Transverse colon (tissue), 4 donors: ENCODE measurements around the gene ITGA8. TPM values are rescaled to one million over a fixed set of nuclear protein-coding genes. Genes with fewer than 3 reads are reported as not detected.
A peak's percentile ranks its signal among the peaks of the same experiment; 100 is the strongest.

Source experiments
- DNase-seq: peaks from one replicate; pipeline ENCODE4 v3.0.0-alpha.2; 2019
- H3K27ac ChIP-seq, 4 donors: fragments of 200-600 bp; sonication (generic); 2 replicates each; pipeline ENCODE4 v1.5.1; 2016 to 2018; ENCODE audit warnings: inconsistent platforms in 4 of 4
- H3K27me3 ChIP-seq: fragments of 200-600 bp; sonication (generic); 2 replicates; pipeline ENCODE4 v1.5.1; 2017; ENCODE audit warnings: inconsistent platforms
- H3K36me3 ChIP-seq, 4 donors: fragments of 200-600 bp; sonication (generic); 2 replicates each; pipeline ENCODE4 v1.5.1; 2017 to 2019; ENCODE audit warnings: inconsistent platforms in 4 of 4
- H3K4me1 ChIP-seq, 4 donors: fragments of 200-600 bp; sonication (generic); 2 replicates each; pipeline ENCODE4 v1.5.1; 2017 to 2020; ENCODE audit warnings: inconsistent platforms in 4 of 4
- H3K4me3 ChIP-seq, 4 donors: fragments of 200-600 bp; sonication (generic); 1 replicate in 1 of 4; 2 replicates in 3 of 4; pipeline versions ENCODE4 v1.5.1 to v1.6.1; 2017 to 2019; ENCODE audit warnings: inconsistent platforms in 4 of 4
- H3K9me3 ChIP-seq, 2 donors: fragments of 200-600 bp; sonication (generic); 2 replicates each; pipeline ENCODE4 v1.5.1; 2017 to 2019; ENCODE audit warnings: inconsistent platforms in 2 of 2
- EP300 ChIP-seq: sonication (generic); formaldehyde crosslinking; IDR thresholded peaks from one replicate; pipeline ENCODE4 v1.6.1; 2017; ENCODE audit warnings: antibody characterized with exemption, low read depth
- POLR2A ChIP-seq: fragments of 450-650 bp; IDR thresholded peaks from one replicate; pipeline ENCODE4 v1.6.1; 2016; ENCODE audit warnings: antibody characterized with exemption, mild to moderate bottlenecking, moderate library complexity
- POLR2AphosphoS5 ChIP-seq, 3 donors: sonication (generic); formaldehyde crosslinking; IDR thresholded peaks; one replicate each; pipeline ENCODE4 v1.6.1; 2016; ENCODE audit warnings: antibody characterized with exemption in 3 of 3
- WGBS, 2 donors: methylation state at CpG; one replicate each; pipeline ENCODE4 v1.1.5; 2018; ENCODE audit warnings: low coverage in 1 of 2; 5-methylcytosine and 5-hydroxymethylcytosine counted together
- in situ Hi-C, 4 donors: fragments of 200-750 bp; cut with MboI; loops; one replicate each; pipeline versions ENCODE4 v1.15.0 to v1.15.1; 2017; ENCODE audit warnings: low sequenced_read_pairs in 3 of 4, low pct_ligation_motif_present in 1 of 4, low pct_unique_long_range_greater_than_20kb in 1 of 4
- intact Hi-C: fragments of 100-400 bp; cut with DNase I; formaldehyde crosslinking; loops from one replicate; pipeline ENCODE4 v1.15.1; 2023; ENCODE audit warnings: low total_unique reads
- total RNA-seq, 4 donors: library from RNA; depleted of rRNA; stranded (reverse); fragments of >200 nt; gene quantifications; one replicate each; pipeline ENCODE4 v1.1.0, GENCODE V29; 2016
- TF ChIP-seq, protein P1 (sequence below), 5 experiments: fragments of 200-600 bp in 3 of 5; fragments of 450-650 bp in 2 of 5; sonication (generic) in 3 of 5; IDR thresholded peaks; 1 replicate in 2 of 5; 2 replicates in 3 of 5; pipeline ENCODE4 v1.5.1; 2016 to 2017; ENCODE audit warnings: antibody characterized with exemption in 5 of 5, inconsistent platforms in 3 of 5, mild to moderate bottlenecking in 2 of 5, moderate library complexity in 1 of 5

The ITGA8 gene
- total RNA-seq, 4 donors from 2014 or later, result 1.4 to 4.9 (median 3.3) TPM; not detected in 1

DNA sequence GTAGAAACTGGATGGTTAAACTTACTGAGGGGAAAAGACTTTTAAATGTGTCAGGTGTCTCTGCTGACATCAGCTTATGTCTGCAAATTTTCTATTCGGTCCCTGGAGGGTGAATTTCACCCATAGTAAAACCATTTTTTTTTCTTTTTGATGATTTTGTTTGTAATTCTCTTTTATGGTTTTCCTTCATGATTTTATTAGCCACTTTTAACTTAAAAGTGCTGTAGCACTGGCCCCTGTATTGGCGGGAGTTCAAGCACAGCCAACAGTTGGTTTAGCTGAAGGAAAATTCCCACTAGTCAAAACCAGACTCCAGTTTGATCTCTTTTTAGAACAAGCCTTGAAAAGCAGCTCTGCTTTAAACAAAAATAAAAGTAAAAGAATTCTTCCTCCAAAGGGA, 5.0 kb upstream of the ITGA8 start:
- H3K4me1 ChIP-seq, result peaks cover 0 to 9% (median 0%) of the 10 kb centered on the region in 4 donors
- H3K27ac ChIP-seq, result no peak overlapping the region
- TF ChIP-seq, protein P1, sequence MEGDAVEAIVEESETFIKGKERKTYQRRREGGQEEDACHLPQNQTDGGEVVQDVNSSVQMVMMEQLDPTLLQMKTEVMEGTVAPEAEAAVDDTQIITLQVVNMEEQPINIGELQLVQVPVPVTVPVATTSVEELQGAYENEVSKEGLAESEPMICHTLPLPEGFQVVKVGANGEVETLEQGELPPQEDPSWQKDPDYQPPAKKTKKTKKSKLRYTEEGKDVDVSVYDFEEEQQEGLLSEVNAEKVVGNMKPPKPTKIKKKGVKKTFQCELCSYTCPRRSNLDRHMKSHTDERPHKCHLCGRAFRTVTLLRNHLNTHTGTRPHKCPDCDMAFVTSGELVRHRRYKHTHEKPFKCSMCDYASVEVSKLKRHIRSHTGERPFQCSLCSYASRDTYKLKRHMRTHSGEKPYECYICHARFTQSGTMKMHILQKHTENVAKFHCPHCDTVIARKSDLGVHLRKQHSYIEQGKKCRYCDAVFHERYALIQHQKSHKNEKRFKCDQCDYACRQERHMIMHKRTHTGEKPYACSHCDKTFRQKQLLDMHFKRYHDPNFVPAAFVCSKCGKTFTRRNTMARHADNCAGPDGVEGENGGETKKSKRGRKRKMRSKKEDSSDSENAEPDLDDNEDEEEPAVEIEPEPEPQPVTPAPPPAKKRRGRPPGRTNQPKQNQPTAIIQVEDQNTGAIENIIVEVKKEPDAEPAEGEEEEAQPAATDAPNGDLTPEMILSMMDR (IDR thresholded peaks at IDR 0.05), result no peak
- no peak for TF ChIP-seq POLR2A
- TF ChIP-seq POLR2AphosphoS5 (IDR thresholded peaks at IDR 0.05), result no peak
- no peak for TF ChIP-seq EP300
- H3K36me3 ChIP-seq, result no peaks in the 10 kb centered on the region
- no peaks in the 10 kb centered on the region for H3K9me3 ChIP-seq
- no peak for DNase-seq
- peaks cover 19% of the 10 kb centered on the region for H3K27me3 ChIP-seq
- intact Hi-C loops, result no loop called here
- no peak overlapping the region for H3K4me3 ChIP-seq
- 36 to 43% methylated on average over 2 of the region's 2 CpGs for WGBS, 2 donors
- in situ Hi-C loops, result loop anchor here (10.0 to 25.0 kb wide), 4 partner anchors 100 to 290 kb away; no protein-coding TSS in a partner anchor

DNA sequence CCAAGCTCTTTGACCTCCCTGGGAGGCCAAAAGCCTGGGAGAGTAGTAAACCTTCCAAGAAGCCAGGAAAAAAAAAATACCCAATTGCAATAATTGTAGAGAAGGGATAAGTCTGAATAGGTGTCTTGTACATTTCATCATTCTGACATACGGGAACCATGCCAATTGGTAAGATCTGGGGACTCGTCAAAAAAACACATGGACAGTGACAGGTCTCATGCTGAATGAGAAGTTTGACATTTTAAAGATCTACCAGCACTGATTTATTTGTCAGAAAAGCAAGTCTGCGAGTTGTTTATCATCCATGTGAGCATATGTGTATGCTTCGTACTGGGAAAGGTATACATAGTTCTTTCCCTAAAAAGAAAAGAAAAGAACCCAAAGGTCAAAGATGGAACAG, 4.1 kb upstream of the ITGA8 start:
- TF ChIP-seq EP300 (no peak), POLR2A (no peak), POLR2AphosphoS5 (IDR thresholded peaks at IDR 0.05) (no peak)
- TF ChIP-seq, protein P1 (IDR thresholded peaks at IDR 0.05), result no peak
- no peak for DNase-seq
- WGBS, 2 donors, result 72 to 89% methylated on average over 2 to 4 of the region's 4 CpGs
- Histone ChIP-seq H3K36me3 (no peaks in the 10 kb centered on the region), H3K27ac (no peak overlapping the region), H3K4me1 (peaks cover 0 to 15% (median 0%) of the 10 kb centered on the region in 4 donors), H3K9me3 (no peaks in the 10 kb centered on the region), H3K27me3 (peaks cover 28% of the 10 kb centered on the region), H3K4me3 (no peak overlapping the region)
- in situ Hi-C loops (loop anchor here (10.0 to 25.0 kb wide), 4 partner anchors 101 to 289 kb away; no protein-coding TSS in a partner anchor), intact Hi-C loops (no loop called here)

GRCh38 chr10:15720635-15721287, 1.0 kb upstream of the ITGA8 start:
- H3K4me3 ChIP-seq, result no peak overlapping the region
- no peak for DNase-seq
- no peaks in the 10 kb centered on the region for H3K9me3 ChIP-seq
- in situ Hi-C loops, result loop anchor here (10.0 to 25.0 kb wide), 4 partner anchors 104 to 286 kb away; no protein-coding TSS in a partner anchor
- H3K27ac ChIP-seq, result no peak overlapping the region
- intact Hi-C loops, result no loop called here
- TF ChIP-seq POLR2AphosphoS5 (IDR thresholded peaks at IDR 0.05) (no peak), POLR2A (no peak), EP300 (no peak)
- TF ChIP-seq, protein P1 (IDR thresholded peaks at IDR 0.05), result no peak
- peaks cover 44% of the 10 kb centered on the region for H3K27me3 ChIP-seq
- H3K4me1 ChIP-seq, result peaks cover 0 to 15% (median 0%) of the 10 kb centered on the region in 4 donors
- H3K36me3 ChIP-seq, result no peaks in the 10 kb centered on the region
- 89 to 90% methylated on average over 10 to 13 of the region's 13 CpGs for WGBS, 2 donors

DNA sequence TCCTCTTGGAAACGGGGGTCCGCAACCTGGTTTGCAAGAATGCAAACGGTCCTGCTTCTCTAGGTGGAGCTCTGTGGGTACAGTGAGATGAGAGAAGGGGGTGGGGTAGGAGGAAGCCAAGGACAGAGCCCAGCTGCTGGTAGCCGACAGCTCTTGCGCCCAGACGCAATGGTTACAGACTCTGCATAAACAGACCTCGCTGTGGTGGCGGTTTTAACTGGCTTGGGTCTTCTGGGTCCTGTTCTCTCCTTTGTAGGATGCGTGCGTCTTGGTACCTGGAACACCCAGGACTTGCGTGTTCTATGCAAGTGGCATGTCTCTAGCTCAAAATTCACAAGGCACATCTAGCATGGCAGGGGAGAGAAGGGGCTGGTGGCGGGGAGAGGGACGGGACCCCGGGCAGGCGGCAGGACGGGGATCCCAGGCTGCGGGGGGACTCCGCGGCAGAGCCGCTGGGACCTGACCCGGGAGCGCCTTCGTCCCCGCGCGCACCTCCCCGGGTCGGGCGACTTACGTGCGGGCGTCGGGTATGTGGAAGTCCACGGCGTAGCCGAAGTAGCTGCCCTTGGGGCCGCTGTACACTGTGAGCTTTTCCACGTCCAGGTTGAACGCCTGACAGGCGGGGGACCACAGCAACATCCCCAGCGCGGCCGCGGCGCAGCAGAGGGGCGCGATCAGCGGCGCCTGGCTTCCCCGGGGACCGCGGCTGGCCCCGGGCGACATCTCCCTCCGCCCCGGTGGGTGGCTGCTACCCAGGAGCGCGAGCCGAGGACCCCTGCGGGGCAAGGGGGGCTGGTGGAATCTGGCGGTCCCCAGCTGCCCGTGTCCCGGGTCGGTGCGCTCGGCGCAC, 448 bp downstream of the ITGA8 start:
- Histone ChIP-seq H3K36me3 (no peaks in the 10 kb centered on the region), H3K4me1 (peaks cover 0 to 12% (median 0%) of the 10 kb centered on the region in 4 donors), H3K27ac (peak overlapping the region; percentile 56 to 72 (median 66)), H3K27me3 (peaks cover 44% of the 10 kb centered on the region), H3K4me3 (peak overlapping the region; percentile 20 to 51 (median 40)), H3K9me3 (no peaks in the 10 kb centered on the region)
- 4% methylated on average over 37 of the region's 67 CpGs; no CpG with 5 or more reads in 1 of the 2 donors for WGBS, 2 donors
- DNase-seq, result peak; percentile 27
- in situ Hi-C loops, result loop anchor here in 1 of 4 donors (25.0 kb wide), 1 partner anchor 282 kb away; no protein-coding TSS in a partner anchor
- intact Hi-C loops, result no loop called here
- TF ChIP-seq POLR2AphosphoS5 (IDR thresholded peaks at IDR 0.05) (peak in 1 of 3 donors; percentile 22), POLR2A (no peak)
- TF ChIP-seq, protein P1 (IDR thresholded peaks at IDR 0.05), result no peak
